Mesothelial cell of epicardium (in vitro differentiated cells): ENCODE measurements around the gene PLCB4. TPM values are rescaled to one million over a fixed set of nuclear protein-coding genes. Genes with fewer than 3 reads are reported as not detected.

Source experiments
- DNase-seq, 2 experiments: peaks; one replicate each; pipeline ENCODE4 v3.0.0; 2021; ENCODE audit warnings: low spot score in 2 of 2; ENCODE audit not compliant: unreplicated experiment in 2 of 2
- H3K27ac Mint-ChIP-seq: 2 replicates; pipeline ENCODE4 v1.8.0; 2021; ENCODE audit warnings: mixed read lengths
- H3K27me3 Mint-ChIP-seq: 2 replicates; pipeline ENCODE4 v1.8.0; 2021; ENCODE audit warnings: low read depth, mixed read lengths
- H3K36me3 Mint-ChIP-seq: 2 replicates; pipeline ENCODE4 v1.8.0; 2021; ENCODE audit warnings: mixed read lengths
- H3K4me1 Mint-ChIP-seq: 2 replicates; pipeline ENCODE4 v1.8.0; 2021; ENCODE audit warnings: mixed read lengths
- H3K4me3 Mint-ChIP-seq: 2 replicates; pipeline ENCODE4 v1.8.0; 2021; ENCODE audit warnings: mild to moderate bottlenecking, moderate library complexity, mixed read lengths
- H3K9me3 Mint-ChIP-seq: 2 replicates; pipeline ENCODE4 v1.8.0; 2021; ENCODE audit warnings: mixed read lengths
- CTCF ChIP-seq: fragments of 200-600 bp; sonication (generic); IDR thresholded peaks from one replicate; pipeline ENCODE4 v1.5.0; 2021; ENCODE audit warnings: antibody characterized with exemption; ENCODE audit not compliant: unreplicated experiment
- total RNA-seq: library from RNA; stranded (reverse); gene quantifications from 3 replicates; pipeline ENCODE4 v1.2.1, GENCODE V29; 2021

The PLCB4 gene
- total RNA-seq, 1 donor from 2014 or later: 14.0 TPM

GRCh38 chr20:9134346-9134745 is 65.5 kb downstream of the PLCB4 start:
- H3K36me3 Mint-ChIP-seq: no peaks in the 10 kb centered on the region
- TF ChIP-seq CTCF: no peak
- H3K4me3 Mint-ChIP-seq: no peak overlapping the region
- no peak overlapping the region for H3K27ac Mint-ChIP-seq
- H3K27me3 Mint-ChIP-seq: no peaks in the 10 kb centered on the region
- peaks cover 7% of the 10 kb centered on the region for H3K9me3 Mint-ChIP-seq
- no peak for DNase-seq
- peaks cover 19% of the 10 kb centered on the region for H3K4me1 Mint-ChIP-seq

- no peak for DNase-seq
- no peaks in the 10 kb centered on the region for H3K27me3 Mint-ChIP-seq
- H3K27ac Mint-ChIP-seq: no peak overlapping the region
- no peaks in the 10 kb centered on the region for H3K36me3 Mint-ChIP-seq
- H3K4me1 Mint-ChIP-seq: peaks cover 10% of the 10 kb centered on the region
- H3K9me3 Mint-ChIP-seq: peaks cover 8% of the 10 kb centered on the region
- H3K4me3 Mint-ChIP-seq: no peak overlapping the region
- TF ChIP-seq CTCF: no peak
Observed at GRCh38 chr20:9136114-9136513, 67.2 kb downstream of the PLCB4 start.

GRCh38 chr20:9137001-9137400 is 68.1 kb downstream of the PLCB4 start:
- no peaks in the 10 kb centered on the region for H3K27me3 Mint-ChIP-seq
- H3K9me3 Mint-ChIP-seq: peaks cover 8% of the 10 kb centered on the region
- H3K4me3 Mint-ChIP-seq: no peak overlapping the region
- TF ChIP-seq CTCF: no peak
- no peak for DNase-seq
- H3K4me1 Mint-ChIP-seq: peaks cover 8% of the 10 kb centered on the region
- H3K27ac Mint-ChIP-seq: no peak overlapping the region
- H3K36me3 Mint-ChIP-seq: no peaks in the 10 kb centered on the region

GRCh38 chr20:9139106-9139833 is 70.4 kb downstream of the PLCB4 start:
- no peak for TF ChIP-seq CTCF
- no peak for DNase-seq
- no peaks in the 10 kb centered on the region for H3K27me3 Mint-ChIP-seq
- no peak overlapping the region for H3K27ac Mint-ChIP-seq
- peaks cover 8% of the 10 kb centered on the region for H3K9me3 Mint-ChIP-seq
- H3K36me3 Mint-ChIP-seq: no peaks in the 10 kb centered on the region
- H3K4me3 Mint-ChIP-seq: no peak overlapping the region
- H3K4me1 Mint-ChIP-seq: peaks cover 8% of the 10 kb centered on the region

GRCh38 chr20:9140162-9140760 is 71.4 kb downstream of the PLCB4 start:
- peaks cover 8% of the 10 kb centered on the region for H3K9me3 Mint-ChIP-seq
- no peaks in the 10 kb centered on the region for H3K27me3 Mint-ChIP-seq
- DNase-seq: no peak
- no peak for TF ChIP-seq CTCF
- peak overlapping the region; percentile 13 for H3K27ac Mint-ChIP-seq
- no peaks in the 10 kb centered on the region for H3K36me3 Mint-ChIP-seq
- H3K4me3 Mint-ChIP-seq: no peak overlapping the region
- peaks cover 8% of the 10 kb centered on the region for H3K4me1 Mint-ChIP-seq
